HG02642 (cell line): ENCODE results near the gene EEF1A2.

Experiments
- ATAC-seq: cut with Tn5 transposase; IDR thresholded peaks from one replicate; pipeline ENCODE4 v1.9.1; 2021; ENCODE audit warnings: mild to moderate bottlenecking; ENCODE audit not compliant: unreplicated experiment, poor library complexity

The EEF1A2 gene

DNA sequence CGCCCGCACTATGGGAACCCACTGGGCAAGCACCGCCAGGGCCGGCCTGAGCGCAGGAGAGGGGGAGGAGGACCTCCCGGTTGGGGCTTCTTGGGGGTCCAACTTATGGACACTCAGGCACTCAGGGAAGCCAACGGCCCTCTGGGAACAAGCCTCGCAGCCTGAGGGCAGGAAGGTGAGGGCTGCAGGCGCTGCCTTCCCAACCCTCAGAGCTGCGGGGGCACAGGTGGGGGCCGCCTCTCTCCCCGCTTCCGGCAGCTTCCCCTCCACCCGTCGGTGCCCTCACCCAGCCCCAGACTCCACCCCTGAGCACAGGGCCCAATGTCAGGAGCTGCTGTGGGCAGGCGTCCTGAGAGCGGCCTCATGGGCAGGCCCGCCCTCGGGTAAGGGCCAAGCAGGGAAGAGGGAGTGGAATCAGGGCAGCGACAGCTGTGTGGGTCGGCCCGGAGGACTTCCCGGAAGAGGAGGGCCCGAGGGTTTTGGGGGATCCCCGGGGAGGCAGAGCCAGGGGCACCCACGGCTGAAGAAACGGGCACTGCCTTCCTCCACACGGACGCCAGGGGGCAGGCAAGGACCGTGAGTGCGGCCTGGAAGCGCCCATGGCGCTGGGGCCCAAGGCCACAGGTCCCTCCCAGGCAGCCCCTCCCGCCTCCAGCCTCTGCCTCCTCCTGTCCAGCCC lies 38.8 kb upstream of the EEF1A2 start:
- peak; percentile 83 for ATAC-seq

DNA sequence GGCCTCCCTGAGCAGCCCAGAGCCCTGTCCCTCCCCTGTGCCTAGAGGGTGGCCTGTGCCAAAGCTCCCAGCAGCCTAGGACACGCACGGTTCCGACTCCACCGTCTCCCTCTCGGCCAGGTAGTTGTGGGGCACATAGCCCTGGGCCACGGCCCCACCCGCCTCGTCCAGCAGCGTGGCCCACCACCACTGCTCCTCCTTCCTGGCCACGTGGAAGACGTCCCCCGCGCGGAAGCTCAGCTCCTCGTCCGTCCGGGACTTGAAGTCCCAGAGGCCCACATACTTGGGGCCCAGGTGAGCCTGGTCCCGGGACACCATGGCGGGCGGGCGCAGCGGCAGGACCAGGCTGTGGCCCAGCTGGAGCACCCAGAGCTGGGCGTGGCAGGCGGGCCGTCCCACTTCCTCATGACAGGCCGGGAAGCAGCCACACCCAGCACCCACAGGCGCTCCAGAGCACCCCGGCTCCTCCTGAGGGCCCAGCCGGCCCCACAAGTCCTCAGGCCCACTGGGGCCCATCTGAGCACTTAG lies 38.2 kb upstream of the EEF1A2 start, which contains the start of gene PTK6:
Gene PTK6 (minus strand): TSS at position 380 of the 528 bp plus-strand sequence. CDS start 62 bp downstream, at position 318.
- no peak for ATAC-seq

DNA sequence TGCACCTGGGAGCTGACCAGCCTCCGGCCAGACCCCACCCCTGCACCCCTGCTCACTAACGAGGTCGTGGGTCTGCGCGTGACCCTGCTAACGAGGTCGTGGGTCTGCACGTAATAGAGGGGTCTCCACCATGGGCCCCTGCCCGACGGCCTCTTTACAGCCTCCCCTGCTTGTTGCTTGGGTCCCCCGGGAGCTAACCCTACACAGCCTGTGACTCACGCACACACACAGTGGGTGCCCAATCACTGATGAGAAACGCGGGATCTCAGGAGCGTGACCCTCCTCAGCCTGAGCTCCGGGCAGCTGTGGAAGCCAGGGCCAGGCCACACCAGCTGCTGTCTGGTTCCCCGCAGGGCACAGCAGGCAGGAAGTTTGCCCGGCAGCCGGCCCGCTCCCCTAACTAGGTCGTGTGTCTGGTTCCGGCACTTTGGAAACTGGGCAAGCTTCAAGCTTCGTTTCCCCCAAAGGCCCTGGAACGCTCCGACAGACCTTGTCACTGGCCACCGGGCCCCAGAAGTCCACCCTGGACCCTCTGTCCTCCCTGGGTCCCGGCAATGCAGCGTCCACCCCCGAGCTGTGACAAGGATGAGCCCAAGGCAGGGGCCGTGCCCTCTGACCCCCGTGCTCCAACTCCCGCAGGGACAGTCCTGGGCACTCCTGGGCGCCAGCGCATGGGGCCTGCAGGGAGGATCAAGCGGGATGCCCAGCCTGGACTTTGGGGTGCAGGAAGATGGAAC lies 37.5 kb upstream of the EEF1A2 start:
- ATAC-seq, result no peak

DNA sequence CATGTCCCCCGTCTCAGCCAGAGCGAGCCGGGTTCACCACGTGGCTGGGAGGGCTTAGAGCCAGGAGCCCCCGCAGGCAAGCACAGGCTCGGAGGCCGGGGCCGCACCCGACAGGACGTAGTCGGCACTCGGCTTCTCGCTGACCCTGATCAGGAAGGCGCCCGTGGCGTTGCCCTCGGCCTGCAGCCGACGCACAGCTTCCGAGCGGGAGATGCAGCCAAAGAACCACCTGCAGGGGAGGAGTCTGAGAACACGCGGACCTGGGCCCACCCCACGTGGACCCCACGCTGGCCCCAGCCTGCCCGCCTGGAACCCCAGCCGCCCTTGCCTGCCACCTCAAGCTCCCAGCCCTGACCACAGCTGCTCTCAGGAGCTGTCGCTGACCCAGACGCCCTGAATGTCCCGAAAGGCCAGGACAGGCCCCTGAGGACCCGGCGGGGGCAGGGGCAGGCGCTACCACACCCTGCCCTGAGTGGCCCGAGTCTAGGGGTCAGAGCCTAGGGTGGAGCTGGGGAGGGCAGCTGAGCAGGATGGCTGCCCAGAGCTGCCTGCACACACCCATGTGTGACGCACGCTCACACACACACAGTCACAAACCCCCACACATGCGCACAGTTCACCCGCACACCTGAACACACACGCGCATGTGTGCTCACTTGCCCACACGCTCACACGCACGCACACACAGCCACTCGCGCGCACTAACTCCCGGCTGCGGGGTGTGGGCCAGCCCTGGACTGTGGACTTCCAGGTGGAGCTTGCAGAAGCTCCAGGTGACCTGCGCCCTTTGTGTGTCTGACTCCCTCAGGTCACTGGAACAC lies 36.2 kb upstream of the EEF1A2 start:
- no peak for ATAC-seq

DNA sequence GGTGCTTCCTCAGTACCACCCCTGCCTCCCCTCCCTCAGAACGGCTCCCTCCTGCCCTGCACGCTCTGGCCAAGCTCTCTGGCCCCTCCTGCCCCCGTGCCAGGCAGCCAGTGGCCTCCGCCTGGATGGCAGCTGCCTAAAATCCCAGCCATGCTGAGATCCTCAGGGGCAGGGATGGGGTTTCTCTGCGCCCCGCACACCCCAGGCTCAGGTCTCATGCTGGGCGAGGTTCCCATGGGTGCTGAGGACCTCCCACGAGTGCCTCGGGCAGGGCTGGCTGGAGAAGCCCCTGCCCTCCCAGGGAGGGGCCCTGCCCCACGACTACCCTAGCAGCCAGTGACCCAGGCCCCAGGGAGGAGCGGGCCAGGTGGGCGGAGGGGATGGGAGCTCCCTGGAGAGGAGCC lies 35.5 kb upstream of the EEF1A2 start:
- ATAC-seq, result no peak

DNA sequence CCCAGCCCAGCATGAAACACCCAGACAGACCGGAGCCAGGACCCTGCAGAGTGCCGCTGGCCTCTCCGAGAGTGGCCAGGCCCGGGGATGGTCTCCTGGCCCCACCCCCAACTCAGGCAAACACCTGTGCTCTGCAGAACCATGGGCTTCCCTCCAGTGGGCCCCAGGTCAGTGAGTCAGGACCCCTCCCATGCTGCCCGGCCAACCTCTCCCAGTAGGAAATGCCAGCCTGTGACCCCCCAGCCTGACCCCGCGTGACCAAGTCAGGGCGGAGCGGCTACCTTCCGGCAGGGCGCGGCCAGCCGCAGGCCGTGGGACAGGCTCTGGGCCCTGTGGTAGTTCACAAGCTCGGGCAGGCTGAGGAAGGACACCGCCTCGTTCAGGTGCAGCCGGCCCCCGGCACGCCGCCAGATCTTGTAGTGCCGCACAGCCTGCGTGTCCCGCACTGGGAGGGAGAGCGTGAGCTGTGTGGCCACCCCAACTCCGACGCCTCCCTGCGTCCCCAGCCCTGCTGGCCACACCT lies 35.0 kb upstream of the EEF1A2 start:
- no peak for ATAC-seq

DNA sequence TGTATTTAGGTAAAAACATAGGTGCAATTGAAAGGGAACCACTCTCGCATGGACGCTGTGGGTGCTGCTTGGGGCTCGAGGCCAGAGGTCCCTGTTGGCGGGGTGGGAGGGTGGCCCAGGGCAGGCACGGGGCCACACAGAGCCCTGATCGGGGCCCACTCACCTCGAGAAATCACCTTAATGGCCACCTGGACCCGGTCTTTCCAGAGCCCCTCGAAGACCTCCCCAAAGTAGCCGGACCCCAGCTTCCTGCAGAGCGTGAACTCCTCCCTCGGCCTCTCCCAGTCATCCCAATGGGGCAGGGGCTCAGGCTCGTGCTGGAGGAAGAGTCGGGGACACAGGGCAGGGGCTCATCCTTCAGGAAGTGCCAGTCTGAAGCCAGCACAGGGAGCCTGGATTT lies 34.5 kb upstream of the EEF1A2 start:
- ATAC-seq, result no peak

DNA sequence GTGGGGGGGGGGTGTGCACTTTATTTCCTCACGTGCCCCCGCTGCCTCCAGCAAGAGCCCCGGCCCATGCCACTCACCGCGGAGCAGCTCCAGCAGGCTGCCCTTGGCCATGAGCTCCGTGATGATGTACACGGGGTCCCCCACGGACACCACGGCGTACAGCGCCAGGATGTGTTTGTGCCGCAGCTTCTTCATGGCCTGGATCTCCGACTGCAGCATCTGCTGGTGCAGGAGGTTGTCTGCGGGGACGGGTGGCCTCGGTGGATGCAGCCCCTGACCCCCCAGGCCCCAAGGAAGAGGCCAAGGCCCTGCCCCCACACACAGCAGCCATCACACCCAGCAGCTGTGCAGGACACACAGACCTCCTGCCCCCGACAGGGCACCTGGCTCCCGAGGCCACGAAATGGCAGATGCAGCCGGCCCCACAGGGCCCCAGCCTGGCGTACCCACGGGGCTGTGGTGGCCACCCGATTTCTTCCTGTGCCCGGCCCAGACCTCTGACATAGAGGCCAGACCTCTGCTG lies 33.6 kb upstream of the EEF1A2 start:
- no peak for ATAC-seq

DNA sequence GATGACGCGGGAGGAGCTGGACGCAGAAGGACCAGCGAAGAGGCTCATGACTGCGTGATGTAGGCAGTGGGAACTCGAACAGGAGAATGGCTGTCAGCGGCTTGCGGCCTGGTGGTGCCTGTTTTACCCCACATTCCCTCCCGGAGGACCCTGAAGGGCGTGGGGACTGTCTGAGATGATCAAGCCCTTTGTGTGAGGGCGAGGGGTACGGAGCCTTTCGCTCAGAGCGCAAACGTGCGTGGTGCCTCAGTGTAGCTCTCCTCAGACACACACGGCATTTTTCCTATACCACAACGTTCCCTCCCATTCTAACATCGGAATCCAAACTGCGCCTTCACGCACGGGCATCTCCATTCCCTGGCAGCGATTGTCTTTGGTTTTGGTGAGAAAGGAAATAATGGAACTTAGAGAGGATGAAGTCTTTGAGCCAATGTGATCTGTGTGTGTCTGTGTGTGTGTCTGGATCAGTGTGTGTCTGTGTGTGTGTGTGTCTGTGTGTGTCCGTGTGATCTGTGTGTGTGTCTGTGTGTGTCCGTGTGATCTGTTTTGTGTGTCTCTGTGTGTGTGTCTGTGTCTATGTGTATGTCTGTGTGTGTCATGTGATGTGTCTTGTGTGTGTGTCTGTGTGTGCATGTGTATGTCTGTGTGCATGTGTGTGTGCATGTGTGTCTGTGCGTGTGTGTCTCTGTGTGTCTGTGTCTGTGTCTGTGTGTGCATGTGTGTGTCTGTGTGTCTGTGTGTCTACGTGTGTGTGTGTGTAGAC lies 33.0 kb upstream of the EEF1A2 start:
- no peak for ATAC-seq

DNA sequence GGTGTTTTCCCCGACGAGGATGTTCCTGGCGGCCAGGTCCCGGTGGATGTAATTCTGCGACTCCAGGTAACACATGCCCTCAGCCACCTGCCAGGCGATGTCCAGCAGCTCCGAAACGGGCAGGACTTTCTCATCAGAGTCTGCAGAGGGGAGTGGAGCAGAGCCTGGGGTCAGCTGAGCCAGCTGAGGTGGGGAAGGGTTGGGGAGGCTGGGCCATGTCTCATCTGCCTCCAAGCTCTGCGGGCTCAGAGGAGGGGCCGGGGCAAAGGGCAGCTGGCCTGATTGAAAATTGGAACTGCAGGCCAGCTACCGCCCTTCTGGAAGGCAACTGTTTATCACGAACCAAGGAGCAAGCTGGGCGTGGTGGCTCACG lies 31.9 kb upstream of the EEF1A2 start:
- no peak for ATAC-seq

DNA sequence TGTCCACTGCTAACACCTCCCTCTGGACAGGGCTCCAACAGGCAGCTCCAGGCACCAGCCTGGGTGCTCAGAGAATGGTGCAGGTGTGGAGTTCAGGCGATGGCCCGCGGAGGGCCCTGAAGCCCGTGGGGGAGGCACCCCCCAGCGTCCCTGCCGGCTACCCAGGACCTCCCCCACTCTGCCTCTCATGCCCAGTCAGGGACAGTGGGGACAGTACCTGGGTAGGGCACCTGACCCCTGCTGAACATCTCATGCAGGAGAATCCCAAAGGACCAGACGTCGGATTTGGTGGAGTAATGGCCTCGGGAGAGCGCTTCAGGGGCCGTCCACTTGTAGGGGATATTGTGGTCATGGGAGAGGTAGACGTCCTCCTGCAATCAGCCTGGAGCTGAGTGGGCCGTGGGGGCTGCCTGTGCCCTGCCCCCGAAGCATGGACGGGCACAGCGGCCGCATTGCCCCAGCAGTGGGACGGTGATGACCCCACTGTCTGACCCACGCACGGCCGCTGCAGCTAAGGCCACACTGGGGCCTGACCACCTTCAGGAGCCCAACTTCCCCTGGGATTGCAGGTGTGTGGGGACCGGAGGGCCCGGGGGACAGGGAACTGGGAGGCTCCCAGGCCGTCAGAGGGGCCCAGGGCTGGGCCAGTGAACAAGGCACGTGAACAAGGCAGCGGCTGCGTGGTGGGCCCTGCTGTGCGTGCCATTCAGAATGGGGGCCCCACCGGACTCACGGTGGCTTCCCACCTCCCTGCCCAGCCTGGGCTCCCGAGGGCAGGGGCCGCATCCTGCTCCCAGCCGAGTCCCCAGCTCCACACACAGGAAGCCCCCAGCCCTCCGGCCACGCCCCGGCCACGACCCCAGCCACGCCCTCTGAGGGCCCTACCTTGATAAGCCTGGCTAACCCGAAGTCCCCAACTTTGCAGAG lies 31.2 kb upstream of the EEF1A2 start:
- no peak for ATAC-seq

DNA sequence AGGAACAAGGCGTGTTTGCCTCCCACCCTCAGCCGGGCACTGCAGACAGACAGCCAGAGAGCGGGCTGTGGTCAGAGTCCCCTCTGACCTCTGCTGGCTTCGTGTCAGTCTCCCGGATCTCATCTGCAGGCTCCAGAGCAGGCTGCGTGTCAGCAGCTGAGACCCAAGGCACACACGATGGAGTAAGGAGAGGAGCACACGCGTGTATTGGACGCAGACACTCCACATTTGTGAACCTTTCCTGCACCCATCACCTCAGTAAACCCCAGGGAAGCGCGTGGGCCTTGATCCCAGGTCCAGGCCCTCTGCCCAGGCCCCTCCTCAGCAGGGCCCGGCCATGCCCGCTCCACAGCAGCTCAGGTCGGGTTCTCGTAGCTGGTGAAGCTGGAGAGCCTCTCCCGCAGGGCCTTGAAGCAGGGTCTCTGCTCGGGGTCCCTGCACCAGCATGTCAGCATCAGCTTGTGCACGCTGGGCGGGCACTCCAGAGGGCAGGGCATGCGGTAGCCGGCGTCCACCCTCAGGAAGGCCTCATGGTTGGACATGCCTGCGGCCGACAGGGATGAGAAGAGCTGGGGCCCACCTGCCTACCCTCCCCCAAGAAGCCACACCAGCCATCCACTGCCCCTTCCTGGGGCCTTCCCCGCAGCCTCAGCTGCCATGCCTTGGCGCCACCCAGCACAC lies 30.4 kb upstream of the EEF1A2 start:
- no peak for ATAC-seq

DNA sequence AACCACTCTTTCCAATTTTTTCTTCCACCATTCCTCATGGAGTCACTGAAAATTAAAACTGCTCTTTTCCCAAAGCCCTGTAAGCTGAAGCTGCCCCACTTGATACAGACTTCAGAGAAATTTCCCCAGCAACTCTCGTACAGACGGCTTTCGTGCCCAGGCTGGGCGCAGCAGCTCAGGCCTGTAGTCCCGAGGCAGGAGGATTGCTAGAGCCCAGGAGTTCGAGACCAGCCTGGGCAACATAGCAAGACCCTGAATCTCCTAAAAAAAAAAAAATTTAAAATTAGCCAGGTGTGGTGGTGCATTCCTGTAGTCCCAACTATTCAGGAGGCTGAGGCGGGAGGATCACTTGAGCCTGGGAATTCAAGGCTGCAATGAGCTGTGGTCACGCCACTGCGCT lies 28.3 kb upstream of the EEF1A2 start:
- no peak for ATAC-seq

DNA sequence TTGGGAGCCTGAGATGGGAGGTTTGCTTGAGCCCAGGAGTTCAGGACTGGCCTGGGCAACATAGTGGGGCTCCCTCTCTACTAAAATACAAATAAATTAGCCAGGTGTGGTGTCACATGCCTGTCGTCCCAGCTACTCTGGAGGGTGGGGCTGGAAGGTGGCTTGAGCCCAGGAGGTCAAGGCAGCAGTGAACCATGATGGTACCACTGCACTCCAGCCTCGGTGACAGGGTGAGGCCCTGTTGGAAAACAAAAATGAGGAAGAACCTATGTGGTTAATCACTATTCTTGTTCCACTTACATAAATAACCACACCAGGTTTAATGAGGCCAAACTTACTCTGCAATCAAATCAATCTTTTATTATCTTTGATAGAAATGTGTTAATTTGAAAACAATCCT lies 27.1 kb upstream of the EEF1A2 start:
- no peak for ATAC-seq

DNA sequence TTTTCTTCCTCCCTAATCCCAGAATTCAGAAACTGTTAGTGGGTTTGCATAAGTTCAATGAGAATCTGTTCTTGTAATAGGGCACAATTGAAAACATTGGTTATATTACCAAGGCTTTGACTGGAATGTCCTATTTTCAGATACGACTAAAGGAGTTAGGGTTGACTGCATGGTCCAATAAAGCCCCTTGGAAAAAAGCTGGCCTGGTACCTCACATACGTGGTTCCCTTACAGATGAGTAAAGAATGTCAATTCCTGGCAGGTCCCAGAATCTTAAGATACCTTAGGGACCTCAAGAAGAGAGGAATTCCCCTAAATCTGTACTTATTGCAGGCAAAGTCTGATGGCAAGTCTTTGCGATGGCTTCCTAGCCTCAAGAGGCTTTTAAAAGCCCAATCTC lies 26.3 kb upstream of the EEF1A2 start:
- no peak for ATAC-seq

DNA sequence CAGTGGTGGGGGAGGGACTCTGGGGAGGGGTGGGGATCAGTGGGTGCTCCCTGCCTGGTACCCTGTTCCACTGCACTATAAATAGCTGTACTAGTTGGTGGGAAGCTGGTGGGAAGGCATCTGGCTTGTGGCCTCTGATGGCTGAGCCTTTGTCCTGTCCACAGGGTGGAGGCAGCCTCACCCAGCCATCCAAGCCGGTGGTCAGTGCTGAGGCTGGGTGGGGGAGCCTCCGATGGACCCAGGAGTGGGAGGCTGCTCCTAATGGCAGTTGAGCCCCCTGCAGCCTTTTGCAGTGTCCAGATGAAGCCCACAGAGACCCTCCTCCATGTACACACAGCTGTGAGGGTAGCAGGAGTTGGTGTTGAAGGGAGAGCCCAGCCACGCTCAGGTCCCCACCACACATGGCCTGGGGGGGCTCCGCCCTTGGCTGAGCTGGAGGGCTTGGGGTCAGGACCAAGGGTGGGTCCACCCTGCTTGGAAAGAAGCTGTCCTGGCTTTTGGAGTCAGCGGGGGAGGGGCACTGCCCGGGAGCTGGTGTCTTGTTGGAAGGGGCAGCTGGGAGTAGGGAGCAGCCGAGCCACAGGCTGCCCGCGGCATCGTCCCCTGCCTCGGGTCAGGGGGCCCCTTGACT lies 24.2 kb upstream of the EEF1A2 start:
- no peak for ATAC-seq

DNA sequence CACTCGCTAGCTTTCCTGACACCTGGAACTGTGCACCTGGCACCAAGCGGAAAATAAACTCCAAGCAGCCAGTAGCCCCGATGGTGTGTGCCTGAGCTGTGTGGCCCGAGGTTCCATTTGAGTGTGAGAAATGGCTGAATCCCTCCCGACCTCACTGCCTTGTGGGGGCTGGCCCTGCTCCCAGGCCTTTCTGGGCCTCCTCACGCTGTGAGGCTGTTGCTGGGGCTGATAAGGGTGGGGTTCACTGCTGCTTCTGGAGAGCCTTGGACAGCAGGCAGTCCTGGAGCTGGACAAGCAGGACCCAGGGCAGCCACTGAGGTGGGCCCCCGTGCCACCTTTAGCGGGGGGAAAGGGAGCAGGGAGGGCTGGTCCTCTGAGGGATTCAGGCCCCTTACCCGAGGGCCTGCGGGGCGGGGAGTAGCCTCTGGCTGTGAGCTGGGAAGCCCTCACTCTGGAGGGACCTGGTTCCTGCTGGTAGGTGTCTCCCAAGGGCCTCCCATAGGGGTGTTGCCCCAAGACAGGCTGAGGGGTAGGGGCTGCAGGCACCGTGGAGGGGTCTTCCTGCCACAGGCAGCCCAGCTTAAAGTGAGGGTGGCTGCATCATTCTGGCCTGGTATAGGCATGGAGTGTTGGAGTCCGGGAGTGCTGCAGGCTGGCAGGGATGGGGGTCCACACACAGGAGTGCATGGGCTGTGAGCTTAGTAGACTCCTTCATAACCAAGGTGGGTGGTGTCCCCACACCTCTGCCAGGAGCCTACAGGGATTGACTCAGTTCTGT lies 23.4 kb upstream of the EEF1A2 start:
- no peak for ATAC-seq
